ENCODE measurements around the gene MGAT5. TPM values are rescaled to one million over a fixed set of nuclear protein-coding genes. Genes with fewer than 3 reads are reported as not detected.

MGAT5 gene
- total RNA-seq, 1 experiment from 2014 or later: 34.0 TPM

GRCh38 chr2:134224005-134224404 is 29.9 kb upstream of the MGAT5 start:
- intact Hi-C loops (cut with micrococcal nuclease): no loop called here
- Histone ChIP-seq H3K79me2 (ENCODE audit: insufficient read depth, low read length) (no peaks in the 10 kb centered on the region; the same call in 1 of the 2 replicates), H2AFZ (ENCODE audit: low read depth, low read length, poor library complexity, severe bottlenecking) (no peak overlapping the region), H3K4me3 (replicated peaks in 1 of 2; ENCODE audit: low read depth in 1 of 2, low read length in 2 of 2) (no peak overlapping the region), H3K9me2 (ENCODE audit: insufficient read depth) (no peaks in the 10 kb centered on the region), H3K27ac (ENCODE audit: low read depth, low read length) (no peak overlapping the region), H3K36me3 (ENCODE audit: control insufficient read depth in 1 of 2, insufficient read depth in 2 of 2, low read length in 2 of 2) (no peaks in the 10 kb centered on the region), H3K4me2 (ENCODE audit: low read length) (no peak overlapping the region), H4K20me1 (ENCODE audit: insufficient read depth) (no peaks in the 10 kb centered on the region), H3K4me1 (ENCODE audit: control insufficient read depth in 1 of 2, insufficient read depth in 2 of 2, low read length in 2 of 2) (peaks cover 8% of the 10 kb centered on the region in 2 experiments; a peak in 2 of 4 replicates), H3K9ac (ENCODE audit: low read length) (no peak overlapping the region), H3K9me3 (ENCODE audit: control insufficient read depth in 1 of 2, insufficient read depth in 1 of 2, low read depth in 1 of 2, low read length in 2 of 2) (peaks cover 0 to 5% of the 10 kb centered on the region in 2 experiments; a peak in 1 of 4 replicates), H3K27me3 (ENCODE audit: insufficient read depth, low read length) (no peaks in the 10 kb centered on the region)
- TF ChIP-seq POLR2A (IDR thresholded peaks at IDR 0.05; ENCODE audit: borderline replicate concordance, extremely low read depth, insufficient read depth, insufficient read length) (no peak), TCF7L2 (IDR thresholded peaks at IDR 0.05; ENCODE audit: borderline replicate concordance, extremely low read depth, insufficient read depth, insufficient read length) (no peak), RAD21 (IDR thresholded peaks at IDR 0.05; ENCODE audit: low read depth) (no peak)
- no peak for DNase-seq (ENCODE audit: low read depth, low spot score)
- POLR2A ChIA-PET: no interaction called here
- no TSS peak for BruUV-seq (replicated peaks)
- CTCF ChIA-PET: no interaction called here
- RAD21 ChIA-PET (ENCODE audit: low non-redundant PET in 1 of 2, low total read pairs in 2 of 2, uncharacterized antibody in 2 of 2, unreplicated experiment in 2 of 2): no interaction called here
- ATAC-seq: no peak

DNA sequence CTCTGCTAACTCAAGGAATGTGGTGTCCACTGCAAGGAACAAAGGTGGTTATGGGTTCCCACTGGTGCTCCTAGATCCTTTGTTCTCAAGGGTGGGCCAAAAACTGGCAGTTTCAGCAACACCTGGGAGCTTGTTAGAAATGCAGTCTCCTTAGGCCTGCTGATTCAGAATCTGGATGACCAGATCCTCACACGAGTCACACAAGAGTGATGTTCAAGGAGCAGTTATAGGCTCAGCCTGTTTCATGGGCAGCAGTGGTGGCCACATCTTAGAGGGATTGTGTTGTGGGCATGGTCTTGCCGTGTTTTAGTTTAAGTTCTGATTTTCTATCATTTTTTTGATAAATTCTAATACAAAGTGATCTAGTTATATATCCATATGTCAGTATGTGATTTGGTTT is 28.7 kb upstream of the MGAT5 start:
- H3K36me3 ChIP-seq (ENCODE audit: control insufficient read depth in 1 of 2, insufficient read depth in 2 of 2, low read length in 2 of 2): no peaks in the 10 kb centered on the region
- ChIA-PET CTCF (no interaction called here), RAD21 (ENCODE audit: low non-redundant PET in 1 of 2, low total read pairs in 2 of 2, uncharacterized antibody in 2 of 2, unreplicated experiment in 2 of 2) (no interaction called here), POLR2A (no interaction called here)
- TF ChIP-seq, protein P1, sequence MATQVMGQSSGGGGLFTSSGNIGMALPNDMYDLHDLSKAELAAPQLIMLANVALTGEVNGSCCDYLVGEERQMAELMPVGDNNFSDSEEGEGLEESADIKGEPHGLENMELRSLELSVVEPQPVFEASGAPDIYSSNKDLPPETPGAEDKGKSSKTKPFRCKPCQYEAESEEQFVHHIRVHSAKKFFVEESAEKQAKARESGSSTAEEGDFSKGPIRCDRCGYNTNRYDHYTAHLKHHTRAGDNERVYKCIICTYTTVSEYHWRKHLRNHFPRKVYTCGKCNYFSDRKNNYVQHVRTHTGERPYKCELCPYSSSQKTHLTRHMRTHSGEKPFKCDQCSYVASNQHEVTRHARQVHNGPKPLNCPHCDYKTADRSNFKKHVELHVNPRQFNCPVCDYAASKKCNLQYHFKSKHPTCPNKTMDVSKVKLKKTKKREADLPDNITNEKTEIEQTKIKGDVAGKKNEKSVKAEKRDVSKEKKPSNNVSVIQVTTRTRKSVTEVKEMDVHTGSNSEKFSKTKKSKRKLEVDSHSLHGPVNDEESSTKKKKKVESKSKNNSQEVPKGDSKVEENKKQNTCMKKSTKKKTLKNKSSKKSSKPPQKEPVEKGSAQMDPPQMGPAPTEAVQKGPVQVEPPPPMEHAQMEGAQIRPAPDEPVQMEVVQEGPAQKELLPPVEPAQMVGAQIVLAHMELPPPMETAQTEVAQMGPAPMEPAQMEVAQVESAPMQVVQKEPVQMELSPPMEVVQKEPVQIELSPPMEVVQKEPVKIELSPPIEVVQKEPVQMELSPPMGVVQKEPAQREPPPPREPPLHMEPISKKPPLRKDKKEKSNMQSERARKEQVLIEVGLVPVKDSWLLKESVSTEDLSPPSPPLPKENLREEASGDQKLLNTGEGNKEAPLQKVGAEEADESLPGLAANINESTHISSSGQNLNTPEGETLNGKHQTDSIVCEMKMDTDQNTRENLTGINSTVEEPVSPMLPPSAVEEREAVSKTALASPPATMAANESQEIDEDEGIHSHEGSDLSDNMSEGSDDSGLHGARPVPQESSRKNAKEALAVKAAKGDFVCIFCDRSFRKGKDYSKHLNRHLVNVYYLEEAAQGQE (IDR thresholded peaks at IDR 0.05; ENCODE audit: low read depth): no peak
- TF ChIP-seq EZH2phosphoT487 (IDR thresholded peaks at IDR 0.05; ENCODE audit: borderline replicate concordance) (no peak), POLR2A (IDR thresholded peaks at IDR 0.05; ENCODE audit: borderline replicate concordance, extremely low read depth, insufficient read depth, insufficient read length) (no peak), POLR2AphosphoS5 (IDR thresholded peaks at IDR 0.05; ENCODE audit: low read depth, low read length) (no peak), JUND (IDR thresholded peaks at IDR 0.05) (no peak), ZFX (IDR thresholded peaks at IDR 0.05) (no peak), SRF (IDR thresholded peaks at IDR 0.05; ENCODE audit: low read depth) (no peak), SIN3A (IDR thresholded peaks at IDR 0.05; ENCODE audit: low read depth) (no peak), EGR1 (IDR thresholded peaks at IDR 0.05; ENCODE audit: low read depth) (no peak)
- H3K4me1 ChIP-seq (ENCODE audit: control insufficient read depth in 1 of 2, insufficient read depth in 2 of 2, low read length in 2 of 2): no peaks in the 10 kb centered on the region
- no peak for ATAC-seq
- no peaks in the 10 kb centered on the region for H3K9me2 ChIP-seq (ENCODE audit: insufficient read depth)
- BruUV-seq (replicated peaks): no TSS peak
- H3K9me3 ChIP-seq (ENCODE audit: control insufficient read depth in 1 of 2, insufficient read depth in 1 of 2, low read depth in 1 of 2, low read length in 2 of 2): peaks cover 0 to 5% of the 10 kb centered on the region in 2 experiments; a peak in 1 of 4 replicates
- no peak for DNase-seq (ENCODE audit: low read depth, low spot score)
- H4K20me1 ChIP-seq (ENCODE audit: insufficient read depth): no peaks in the 10 kb centered on the region
- H3K79me2 ChIP-seq (ENCODE audit: insufficient read depth, low read length): no peaks in the 10 kb centered on the region; the same call in 1 of the 2 replicates
- intact Hi-C loops (cut with micrococcal nuclease): no loop called here
- H3K4me2 ChIP-seq (ENCODE audit: low read length): no peak overlapping the region
- no peak overlapping the region for H3K9ac ChIP-seq (ENCODE audit: low read length)
- H3K27me3 ChIP-seq (ENCODE audit: insufficient read depth, low read length): no peaks in the 10 kb centered on the region
- no peak overlapping the region for H2AFZ ChIP-seq (ENCODE audit: low read depth, low read length, poor library complexity, severe bottlenecking)
- no peak overlapping the region for H3K27ac ChIP-seq (ENCODE audit: low read depth, low read length)
- no peak overlapping the region for H3K4me3 ChIP-seq (replicated peaks in 1 of 2; ENCODE audit: low read depth in 1 of 2, low read length in 2 of 2)

Data from HCT116 (cell line).